ENCODE results near the gene ADIPOR2.

Gene ADIPOR2

GRCh38 chr12:1832801-1833595 is 142.1 kb downstream of the ADIPOR2 start:
- no peak for DNase-seq

- no peak for DNase-seq
These were observed 142.7 kb downstream of the ADIPOR2 start for GRCh38 chr12:1833596-1834028.

- DNase-seq, result no peak
These were observed 143.5 kb downstream of the ADIPOR2 start for GRCh38 chr12:1834186-1834925.

- no peak for DNase-seq
These were observed 144.6 kb downstream of the ADIPOR2 start for GRCh38 chr12:1835211-1836131.

- no peak for DNase-seq
These were observed 145.5 kb downstream of the ADIPOR2 start for GRCh38 chr12:1836241-1836803.

- DNase-seq, result no peak
These were observed 146.1 kb downstream of the ADIPOR2 start for GRCh38 chr12:1836854-1837421.

- no peak for DNase-seq
These were observed 146.8 kb downstream of the ADIPOR2 start for GRCh38 chr12:1837541-1838204.

Measured in fibroblast of skin of abdomen (primary cell).